Loucy (cell line): ENCODE measurements around the gene QSOX1.

ENCODE experiments used
- CTCF ChIP-seq: fragments of 200-600 bp; sonication (generic); conservative IDR thresholded peaks from 2 replicates; pipeline ENCODE4 v1.5.1; 2014; ENCODE audit warnings: mild to moderate bottlenecking, antibody characterized with exemption, low read length
- EZH2phosphoT487 ChIP-seq: fragments of 200-600 bp; IDR thresholded peaks from 2 replicates; pipeline ENCODE4 v1.6.1; 2018; ENCODE audit warnings: antibody characterized with exemption, mild to moderate bottlenecking, moderate library complexity, borderline replicate concordance

- TF ChIP-seq CTCF (no peak), EZH2phosphoT487 (no peak)
Measured at GRCh38 chr1:180231506-180231921, 76.8 kb downstream of the QSOX1 start.
